ENCODE results near the gene CADM2. TPM values are rescaled to one million over a fixed set of nuclear protein-coding genes. Genes with fewer than 3 reads are reported as not detected.
"Not testable (repeated sequence)": the region's sequence is repeated elsewhere in the genome, so short reads cannot be mapped to it uniquely, and the experiment has no call there.

Gene CADM2
- total RNA-seq, 1 experiment from 2014 or later: not detected

GRCh38 chr3:85397434-85397833 is 438.6 kb downstream of the CADM2 start:
- no peak for DNase-seq
- no peak overlapping the region for H3K4me3 ChIP-seq
- H3K36me3 ChIP-seq: no peaks in the 10 kb centered on the region
- no peaks in the 10 kb centered on the region for H3K9me3 ChIP-seq
- H3K27me3 ChIP-seq: no peaks in the 10 kb centered on the region

DNA sequence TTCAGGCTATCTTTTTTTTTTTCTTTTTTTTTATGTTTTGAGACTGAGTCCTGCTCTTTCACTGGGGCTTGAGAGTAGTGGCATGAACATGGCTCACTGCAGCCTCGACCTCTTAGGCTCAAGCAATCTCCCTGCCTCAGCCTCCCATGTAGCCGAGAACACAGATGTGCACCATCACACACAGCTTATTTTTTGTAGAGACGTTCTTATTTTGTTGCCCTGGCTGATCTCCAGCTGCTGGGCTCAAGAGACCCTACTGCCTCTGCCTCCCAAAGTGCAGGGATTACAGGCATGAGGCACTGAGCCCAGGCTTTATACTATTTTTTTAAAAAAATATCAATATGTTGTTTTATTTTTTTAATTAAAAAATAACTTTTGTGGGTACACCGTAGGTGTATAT is 467.3 kb downstream of the CADM2 start:
- no peak for DNase-seq
- no peaks in the 10 kb centered on the region for H3K36me3 ChIP-seq
- H3K4me3 ChIP-seq: no peak overlapping the region
- no peaks in the 10 kb centered on the region for H3K27me3 ChIP-seq
- H3K9me3 ChIP-seq: no peaks in the 10 kb centered on the region

DNA sequence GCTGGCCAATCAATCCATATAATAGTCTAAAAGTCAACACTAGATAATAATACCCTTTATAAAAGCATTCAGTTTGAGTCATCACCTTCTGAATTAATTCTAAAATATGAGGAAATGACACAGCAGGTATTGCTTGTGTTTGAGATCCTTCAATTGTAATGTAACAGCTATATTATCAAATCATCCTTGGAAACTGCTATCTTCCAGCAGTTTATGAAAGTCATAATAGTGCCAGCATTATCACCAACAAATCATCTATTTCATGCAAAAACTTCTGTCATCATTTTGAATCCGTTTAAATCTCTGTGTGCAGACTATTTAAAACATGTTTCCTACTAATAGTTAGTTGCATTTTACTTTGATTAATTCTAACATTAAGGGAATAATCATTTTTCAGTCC is 468.7 kb downstream of the CADM2 start:
- Histone ChIP-seq H3K36me3 (no peaks in the 10 kb centered on the region), H3K4me3 (no peak overlapping the region), H3K27me3 (no peaks in the 10 kb centered on the region), H3K9me3 (no peaks in the 10 kb centered on the region)
- no peak for DNase-seq

DNA sequence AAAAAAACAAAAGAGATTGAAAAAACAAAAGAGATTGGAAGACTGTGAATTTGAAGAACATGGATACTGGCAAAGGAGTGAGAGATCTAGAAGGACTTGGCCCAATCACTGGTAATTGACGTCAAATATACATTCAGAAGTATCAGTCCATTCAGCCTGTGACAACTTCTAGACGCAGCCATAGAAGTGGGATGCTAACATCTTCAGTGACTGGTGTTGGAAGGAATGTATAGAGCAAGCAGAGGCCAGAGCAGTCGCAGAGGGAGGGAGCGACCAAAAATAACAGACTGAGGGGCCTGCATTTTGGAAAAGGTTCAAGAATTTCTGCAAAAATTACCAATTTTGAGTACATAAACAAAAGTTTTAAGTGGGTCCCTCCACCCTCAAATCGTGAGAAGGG is 473.3 kb downstream of the CADM2 start:
- DNase-seq: no peak
- Histone ChIP-seq H3K9me3 (no peaks in the 10 kb centered on the region), H3K36me3 (no peaks in the 10 kb centered on the region), H3K27me3 (no peaks in the 10 kb centered on the region), H3K4me3 (no peak overlapping the region)

GRCh38 chr3:85433319-85433718 is 474.5 kb downstream of the CADM2 start:
- Histone ChIP-seq H3K27me3 (no peaks in the 10 kb centered on the region), H3K4me3 (no peak overlapping the region), H3K9me3 (no peaks in the 10 kb centered on the region), H3K36me3 (no peaks in the 10 kb centered on the region)
- DNase-seq: no peak

DNA sequence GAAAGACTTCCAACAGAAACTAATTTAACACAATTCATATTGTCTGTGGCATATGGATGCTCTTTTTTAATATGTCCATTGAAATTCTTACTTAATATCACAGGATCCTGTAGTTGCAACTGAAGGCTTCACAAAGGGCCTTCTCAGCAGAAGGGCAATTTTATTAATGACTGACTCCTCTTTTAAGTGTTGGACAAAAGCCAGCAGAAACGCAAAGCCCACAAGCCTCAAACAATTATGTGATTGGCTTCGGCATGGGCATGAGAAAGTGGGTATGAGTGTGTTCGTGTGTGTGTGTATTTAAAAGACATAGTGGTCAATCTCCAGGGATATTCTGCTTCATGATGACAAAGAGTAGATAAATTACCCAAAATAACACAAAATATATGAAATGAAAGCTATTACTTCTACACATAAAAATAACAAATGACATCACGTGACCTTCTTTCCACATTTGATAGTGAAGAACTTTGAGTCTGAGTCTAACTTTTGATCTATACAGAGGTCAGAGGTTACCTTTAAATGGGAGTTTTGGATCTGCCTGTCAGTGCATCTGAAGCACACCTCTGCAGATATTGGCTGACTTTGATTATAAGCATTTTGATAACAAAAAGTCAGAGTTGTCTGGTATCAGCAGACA is 496.9 kb downstream of the CADM2 start:
- Histone ChIP-seq H3K27me3 (no peaks in the 10 kb centered on the region), H3K36me3 (no peaks in the 10 kb centered on the region), H3K9me3 (no peaks in the 10 kb centered on the region), H3K4me3 (no peak overlapping the region)
- DNase-seq: no peak

DNA sequence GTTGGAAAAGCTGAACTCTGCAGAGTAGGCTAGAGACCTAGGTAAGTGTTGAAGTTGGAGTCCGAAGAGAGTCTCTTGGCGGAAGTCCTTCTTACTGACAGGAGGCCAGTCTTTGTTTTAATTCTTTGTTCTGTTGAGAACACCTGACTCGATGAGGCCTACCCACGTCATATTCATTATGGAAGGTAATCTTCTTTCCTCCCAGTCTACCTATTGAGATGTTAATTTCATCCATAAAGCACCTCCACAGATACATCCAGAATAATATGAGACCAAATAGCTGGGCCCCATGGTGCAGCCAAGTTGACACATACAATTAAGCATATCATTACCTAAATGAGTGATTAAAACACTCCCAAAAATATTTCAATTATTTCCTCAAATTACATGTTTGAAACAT is 515.5 kb downstream of the CADM2 start:
- H3K4me3 ChIP-seq: no peak overlapping the region
- no peaks in the 10 kb centered on the region for H3K27me3 ChIP-seq
- no peaks in the 10 kb centered on the region for H3K9me3 ChIP-seq
- no peaks in the 10 kb centered on the region for H3K36me3 ChIP-seq
- no peak for DNase-seq

GRCh38 chr3:85475346-85475745 is 516.6 kb downstream of the CADM2 start:
- no peaks in the 10 kb centered on the region for H3K36me3 ChIP-seq
- no peaks in the 10 kb centered on the region for H3K9me3 ChIP-seq
- no peak overlapping the region for H3K4me3 ChIP-seq
- H3K27me3 ChIP-seq: no peaks in the 10 kb centered on the region
- DNase-seq: no peak

GRCh38 chr3:85476891-85477495 is 518.2 kb downstream of the CADM2 start:
- no peaks in the 10 kb centered on the region for H3K36me3 ChIP-seq
- no peaks in the 10 kb centered on the region for H3K9me3 ChIP-seq
- H3K4me3 ChIP-seq: no peak overlapping the region
- DNase-seq: no peak
- no peaks in the 10 kb centered on the region for H3K27me3 ChIP-seq

GRCh38 chr3:85481411-85482212 is 522.8 kb downstream of the CADM2 start:
- Histone ChIP-seq H3K27me3 (no peaks in the 10 kb centered on the region), H3K4me3 (no peak overlapping the region), H3K9me3 (no peaks in the 10 kb centered on the region), H3K36me3 (no peaks in the 10 kb centered on the region)
- DNase-seq: no peak

- no peak for DNase-seq
- H3K27me3 ChIP-seq: no peaks in the 10 kb centered on the region
- no peak overlapping the region for H3K4me3 ChIP-seq
- no peaks in the 10 kb centered on the region for H3K36me3 ChIP-seq
- no peaks in the 10 kb centered on the region for H3K9me3 ChIP-seq
Measured at GRCh38 chr3:85482213-85482490, 523.4 kb downstream of the CADM2 start.

- Histone ChIP-seq H3K9me3 (no peaks in the 10 kb centered on the region), H3K36me3 (no peaks in the 10 kb centered on the region), H3K4me3 (no peak overlapping the region), H3K27me3 (no peaks in the 10 kb centered on the region)
- DNase-seq: no peak
Measured at GRCh38 chr3:85483986-85484385, 525.2 kb downstream of the CADM2 start.

DNA sequence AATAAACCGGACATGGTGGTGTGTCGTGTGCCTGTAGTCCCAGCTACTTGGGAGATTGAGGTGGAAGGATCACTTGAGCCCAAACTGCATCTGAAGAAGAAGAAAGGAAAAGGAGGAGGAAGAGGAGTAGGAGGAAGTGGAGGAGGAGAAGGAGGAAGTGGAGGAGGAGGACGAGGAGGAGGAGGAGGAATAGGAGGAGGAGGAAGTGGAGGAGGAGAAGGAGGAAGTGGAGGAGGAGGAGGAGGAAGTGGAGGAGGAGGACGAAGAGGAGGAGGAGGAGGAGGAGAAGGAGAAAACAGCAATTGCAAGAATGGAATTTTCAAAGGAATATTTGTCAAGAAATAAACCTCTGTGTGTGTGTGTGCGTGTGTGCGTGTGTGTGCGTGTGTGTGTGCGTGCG is 528.6 kb downstream of the CADM2 start:
- H3K36me3 ChIP-seq: no peaks in the 10 kb centered on the region
- no peak for DNase-seq
- H3K27me3 ChIP-seq: no peaks in the 10 kb centered on the region
- no peaks in the 10 kb centered on the region for H3K9me3 ChIP-seq
- H3K4me3 ChIP-seq: no peak overlapping the region

DNA sequence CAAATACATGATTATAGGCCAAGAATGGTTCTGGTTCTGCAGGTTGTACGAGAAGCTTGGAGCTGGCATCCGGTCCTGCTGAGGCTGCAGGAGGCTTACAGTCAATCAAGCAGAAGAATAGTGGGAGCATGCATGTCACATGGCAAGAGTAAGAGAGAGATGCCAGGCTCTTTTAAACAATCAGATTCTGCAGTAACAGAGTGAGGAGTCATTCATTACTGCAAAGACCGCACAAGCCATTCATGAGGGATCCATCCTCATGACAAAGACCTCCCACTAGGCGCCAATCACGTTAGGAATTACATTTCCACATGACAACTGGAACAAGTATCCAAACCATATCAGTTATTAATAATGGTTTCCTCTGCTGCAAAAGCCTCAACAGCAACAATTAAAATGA is 536.8 kb downstream of the CADM2 start:
- no peak overlapping the region for H3K4me3 ChIP-seq
- no peaks in the 10 kb centered on the region for H3K9me3 ChIP-seq
- DNase-seq: no peak
- H3K27me3 ChIP-seq: no peaks in the 10 kb centered on the region
- no peaks in the 10 kb centered on the region for H3K36me3 ChIP-seq

- no peak for DNase-seq
- Histone ChIP-seq H3K9me3 (no peaks in the 10 kb centered on the region), H3K27me3 (no peaks in the 10 kb centered on the region), H3K36me3 (no peaks in the 10 kb centered on the region), H3K4me3 (no peak overlapping the region)
Measured at GRCh38 chr3:85498177-85498576, 539.4 kb downstream of the CADM2 start.

GRCh38 chr3:85502148-85502875 is 543.5 kb downstream of the CADM2 start:
- Histone ChIP-seq H3K9me3 (no peaks in the 10 kb centered on the region), H3K36me3 (no peaks in the 10 kb centered on the region), H3K27me3 (no peaks in the 10 kb centered on the region), H3K4me3 (no peak overlapping the region)
- DNase-seq: no peak

GRCh38 chr3:85504129-85504784 is 545.5 kb downstream of the CADM2 start:
- not testable (repeated sequence) for H3K4me3 ChIP-seq, DNase-seq, H3K9me3 ChIP-seq

More at GRCh38 chr3:85504129-85504784, 545.5 kb downstream of the CADM2 start:
- H3K36me3 ChIP-seq, H3K27me3 ChIP-seq: not testable (repeated sequence)
